ENCODE measurements around the gene MRPL43. TPM values are rescaled to one million over a fixed set of nuclear protein-coding genes. Genes with fewer than 3 reads are reported as not detected.

The MRPL43 gene
- total and polyA plus RNA-seq, 12 donors: 58.4 to 214 (median 129) TPM

GRCh38 chr10:100948916-100949315, 38.4 kb downstream of the MRPL43 start:
- Histone ChIP-seq H3K4me3 (no peak overlapping the region), H3K27ac (no peak overlapping the region), H3K4me1 (replicated peaks in 1 of 2) (peaks cover 0 to 4% of the 10 kb centered on the region in 2 donors), H3K9me3 (replicated peaks in 1 of 3) (no peaks in the 10 kb centered on the region), H3K27me3 (no peaks in the 10 kb centered on the region), H3K36me3 (replicated peaks in 1 of 2) (peaks cover 0 to 98% of the 10 kb centered on the region in 2 donors)
- 84 to 91% (median 91%) methylated on average over 3 of the region's 3 CpGs for WGBS, 4 donors
- no peak for DNase-seq
- intact Hi-C loops (cut with DNase I): loop anchor here in 1 of 2 donors (10.0 kb wide), 1 partner anchor 846 kb away; no protein-coding TSS in a partner anchor
- TF ChIP-seq POLR2A (IDR thresholded peaks at IDR 0.05): no peak
- TF ChIP-seq, protein P1, sequence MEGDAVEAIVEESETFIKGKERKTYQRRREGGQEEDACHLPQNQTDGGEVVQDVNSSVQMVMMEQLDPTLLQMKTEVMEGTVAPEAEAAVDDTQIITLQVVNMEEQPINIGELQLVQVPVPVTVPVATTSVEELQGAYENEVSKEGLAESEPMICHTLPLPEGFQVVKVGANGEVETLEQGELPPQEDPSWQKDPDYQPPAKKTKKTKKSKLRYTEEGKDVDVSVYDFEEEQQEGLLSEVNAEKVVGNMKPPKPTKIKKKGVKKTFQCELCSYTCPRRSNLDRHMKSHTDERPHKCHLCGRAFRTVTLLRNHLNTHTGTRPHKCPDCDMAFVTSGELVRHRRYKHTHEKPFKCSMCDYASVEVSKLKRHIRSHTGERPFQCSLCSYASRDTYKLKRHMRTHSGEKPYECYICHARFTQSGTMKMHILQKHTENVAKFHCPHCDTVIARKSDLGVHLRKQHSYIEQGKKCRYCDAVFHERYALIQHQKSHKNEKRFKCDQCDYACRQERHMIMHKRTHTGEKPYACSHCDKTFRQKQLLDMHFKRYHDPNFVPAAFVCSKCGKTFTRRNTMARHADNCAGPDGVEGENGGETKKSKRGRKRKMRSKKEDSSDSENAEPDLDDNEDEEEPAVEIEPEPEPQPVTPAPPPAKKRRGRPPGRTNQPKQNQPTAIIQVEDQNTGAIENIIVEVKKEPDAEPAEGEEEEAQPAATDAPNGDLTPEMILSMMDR (IDR thresholded peaks at IDR 0.05): no peak

GRCh38 chr10:100945754-100946153, 41.5 kb downstream of the MRPL43 start:
- H3K9me3 ChIP-seq (replicated peaks in 1 of 3): no peaks in the 10 kb centered on the region
- H3K4me1 ChIP-seq (replicated peaks in 1 of 2): peaks cover 0 to 4% of the 10 kb centered on the region in 2 donors
- H3K27me3 ChIP-seq: no peaks in the 10 kb centered on the region
- no peak for DNase-seq
- H3K36me3 ChIP-seq (replicated peaks in 1 of 2): peaks cover 0 to 100% of the 10 kb centered on the region in 2 donors
- intact Hi-C loops (cut with DNase I): loop anchor here in 1 of 2 donors (10.0 kb wide), 1 partner anchor 849 kb away; no protein-coding TSS in a partner anchor
- H3K27ac ChIP-seq: no peak overlapping the region
- no peak overlapping the region for H3K4me3 ChIP-seq
- TF ChIP-seq POLR2A (IDR thresholded peaks at IDR 0.05): no peak
- TF ChIP-seq, protein P1 (IDR thresholded peaks at IDR 0.05): no peak

GRCh38 chr10:100943508-100943907, 43.8 kb downstream of the MRPL43 start:
- peaks cover 0 to 4% of the 10 kb centered on the region in 2 donors for H3K4me1 ChIP-seq (replicated peaks in 1 of 2)
- intact Hi-C loops (cut with DNase I): loop anchor here in 1 of 2 donors (10.0 kb wide), 1 partner anchor 851 kb away; no protein-coding TSS in a partner anchor
- peaks cover 0 to 97% of the 10 kb centered on the region in 2 donors for H3K36me3 ChIP-seq (replicated peaks in 1 of 2)
- no peak overlapping the region for H3K4me3 ChIP-seq
- no peaks in the 10 kb centered on the region for H3K27me3 ChIP-seq
- no peak overlapping the region for H3K27ac ChIP-seq
- TF ChIP-seq, protein P1 (IDR thresholded peaks at IDR 0.05): no peak
- H3K9me3 ChIP-seq (replicated peaks in 1 of 3): no peaks in the 10 kb centered on the region
- DNase-seq: no peak

GRCh38 chr10:100942229-100942628, 45.1 kb downstream of the MRPL43 start:
- H3K9me3 ChIP-seq (replicated peaks in 1 of 3): no peaks in the 10 kb centered on the region
- no peak overlapping the region for H3K27ac ChIP-seq
- WGBS, 4 donors: 95 to 97% (median 96%) methylated on average over 3 of the region's 3 CpGs
- H3K36me3 ChIP-seq (replicated peaks in 1 of 2): peaks cover 0 to 97% of the 10 kb centered on the region in 2 donors
- no peak overlapping the region for H3K4me3 ChIP-seq
- peaks cover 0 to 4% of the 10 kb centered on the region in 2 donors for H3K4me1 ChIP-seq (replicated peaks in 1 of 2)
- intact Hi-C loops (cut with DNase I): loop anchor here in 1 of 2 donors (10.0 kb wide), 1 partner anchor 853 kb away; no protein-coding TSS in a partner anchor
- no peak for DNase-seq
- TF ChIP-seq POLR2A (IDR thresholded peaks at IDR 0.05): no peak
- TF ChIP-seq, protein P1 (IDR thresholded peaks at IDR 0.05): no peak
- H3K27me3 ChIP-seq: no peaks in the 10 kb centered on the region

Measured in adrenal gland (tissue), 12 donors.